Measurements from ENCODE around the gene HRH4.

HRH4 gene

DNA sequence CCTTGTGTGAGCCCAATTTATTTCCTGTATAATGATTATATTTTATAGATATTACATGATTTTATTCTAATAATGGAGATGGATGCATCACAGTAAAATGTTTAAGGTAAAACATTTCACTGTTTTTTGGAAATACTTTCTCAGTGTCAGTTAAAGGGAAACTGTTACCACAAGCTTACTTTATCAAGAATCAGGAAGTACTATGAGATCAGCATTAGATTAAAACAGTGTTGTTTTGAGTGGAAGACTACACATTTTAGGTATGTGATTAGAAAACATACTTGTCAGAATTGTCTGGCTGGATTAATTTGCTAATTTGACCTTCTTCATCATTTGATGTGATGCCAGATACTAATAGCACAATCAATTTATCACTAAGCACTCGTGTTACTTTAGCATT, at the start of gene HRH4:
Gene HRH4 (plus strand): TSS at position 250 of the 400 bp plus-strand sequence. CDS start 92 bp downstream, at position 342.
- DNase-seq (ENCODE audit: low spot score): no peak

GRCh38 chr18:24413148-24413547, 47.3 kb upstream of the HRH4 start:
- DNase-seq (ENCODE audit: low spot score): no peak

DNA sequence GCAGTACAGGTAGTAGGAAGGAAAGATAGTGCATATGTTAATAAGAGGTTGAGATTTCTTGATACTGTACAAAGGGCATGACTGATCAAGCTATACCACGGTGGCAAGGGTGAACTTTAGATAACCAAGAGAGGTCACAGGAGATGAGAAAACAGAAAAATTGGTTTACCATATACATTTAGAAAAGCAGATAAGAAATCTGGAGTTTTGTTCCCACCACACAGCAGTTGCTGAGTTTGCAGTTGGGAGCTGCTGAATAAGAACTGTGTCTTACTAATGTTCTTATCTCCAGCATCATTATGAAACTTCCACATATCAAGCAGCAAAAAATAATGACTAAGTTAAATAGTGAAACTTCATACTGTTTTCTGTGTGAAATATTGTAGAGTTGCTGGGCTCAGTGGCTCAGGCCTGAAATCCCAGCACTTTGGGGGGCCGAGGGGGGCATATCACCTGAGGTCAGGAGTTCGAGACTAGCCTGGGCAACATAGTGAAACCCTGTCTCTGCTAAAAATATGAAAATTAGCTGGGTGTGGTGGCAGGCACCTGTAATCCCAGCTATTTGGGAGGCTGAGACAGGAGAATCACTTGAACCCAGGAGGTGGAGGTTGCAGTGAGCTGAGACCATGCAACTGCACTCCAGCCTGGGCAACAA, 46.0 kb upstream of the HRH4 start:
- DNase-seq (ENCODE audit: low spot score): no peak

GRCh38 chr18:24417480-24417879, 43.0 kb upstream of the HRH4 start:
- no peak for DNase-seq (ENCODE audit: low spot score)

- DNase-seq (ENCODE audit: low spot score): no peak
These were observed 39.9 kb upstream of the HRH4 start for GRCh38 chr18:24420551-24420950.

GRCh38 chr18:24421831-24422230, 38.6 kb upstream of the HRH4 start:
- DNase-seq (ENCODE audit: low spot score): no peak

DNA sequence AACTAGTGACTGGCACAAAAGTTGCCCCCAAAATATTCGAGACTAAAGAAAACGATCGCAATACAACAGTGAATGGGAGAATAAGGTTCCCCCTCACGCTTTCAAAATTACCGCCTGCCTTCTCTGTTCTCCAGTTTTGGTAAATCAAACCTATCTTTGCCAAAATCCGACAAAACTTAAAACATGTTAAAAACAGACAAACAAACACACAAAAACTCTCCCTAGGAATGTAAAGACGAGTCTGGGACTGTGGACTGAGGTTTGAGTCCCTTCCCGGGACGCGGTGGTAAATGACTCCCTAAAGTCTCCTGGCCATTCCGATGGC, 34.4 kb upstream of the HRH4 start:
- no peak for DNase-seq (ENCODE audit: low spot score)

- DNase-seq (ENCODE audit: low spot score): peak; percentile 84
These were observed 33.8 kb upstream of the HRH4 start, which contains the start of gene IMPACT for GRCh38 chr18:24426398-24427294. Gene IMPACT, plus strand, starts transcription at chr18:24426670. Its CDS starts 87 bp downstream, at chr18:24426757.

- no peak for DNase-seq (ENCODE audit: low spot score)
These were observed 33.0 kb upstream of the HRH4 start for GRCh38 chr18:24427484-24427883.

DNA sequence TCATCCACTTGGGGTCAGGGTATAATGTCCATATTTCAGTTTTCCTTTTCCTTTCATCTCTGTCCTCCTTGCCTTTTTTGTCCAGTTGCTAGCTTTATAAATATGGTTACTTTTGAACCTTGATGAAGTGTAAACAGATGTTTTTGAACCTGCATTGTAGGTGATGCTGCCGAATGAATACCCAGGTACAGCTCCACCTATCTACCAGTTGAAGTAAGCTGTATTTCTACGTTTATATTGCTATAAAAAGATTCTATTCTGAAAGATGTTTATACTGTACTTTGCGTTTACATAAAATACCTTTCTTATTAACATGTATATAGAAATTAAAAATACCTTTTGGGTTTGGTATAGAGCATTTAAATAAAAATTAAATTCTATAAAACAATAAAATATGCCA, 31.7 kb upstream of the HRH4 start:
- no peak for DNase-seq (ENCODE audit: low spot score)

GRCh38 chr18:24429188-24429587, 31.2 kb upstream of the HRH4 start:
- no peak for DNase-seq (ENCODE audit: low spot score)

DNA sequence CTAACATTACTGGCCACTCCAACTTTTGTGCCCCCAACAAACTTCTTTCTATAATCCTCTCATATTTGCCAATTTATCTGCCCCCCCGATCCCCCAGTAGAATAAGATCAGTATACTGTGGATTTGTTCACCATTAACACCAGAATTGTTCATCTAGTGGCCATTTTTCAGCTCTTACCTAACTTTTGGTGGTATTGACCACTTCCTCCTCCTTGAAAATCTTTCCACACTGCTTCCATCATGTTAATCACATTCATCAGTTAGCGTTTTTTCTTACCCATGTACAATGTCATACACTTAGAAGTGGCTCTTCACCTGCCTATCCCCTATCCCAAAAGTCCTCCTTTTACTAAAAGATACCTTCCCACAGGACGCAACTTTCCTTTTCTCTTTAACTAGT, 27.8 kb upstream of the HRH4 start:
- DNase-seq (ENCODE audit: low spot score): no peak

- DNase-seq (ENCODE audit: low spot score): no peak
These were observed 23.5 kb upstream of the HRH4 start for GRCh38 chr18:24436939-24437338.

DNA sequence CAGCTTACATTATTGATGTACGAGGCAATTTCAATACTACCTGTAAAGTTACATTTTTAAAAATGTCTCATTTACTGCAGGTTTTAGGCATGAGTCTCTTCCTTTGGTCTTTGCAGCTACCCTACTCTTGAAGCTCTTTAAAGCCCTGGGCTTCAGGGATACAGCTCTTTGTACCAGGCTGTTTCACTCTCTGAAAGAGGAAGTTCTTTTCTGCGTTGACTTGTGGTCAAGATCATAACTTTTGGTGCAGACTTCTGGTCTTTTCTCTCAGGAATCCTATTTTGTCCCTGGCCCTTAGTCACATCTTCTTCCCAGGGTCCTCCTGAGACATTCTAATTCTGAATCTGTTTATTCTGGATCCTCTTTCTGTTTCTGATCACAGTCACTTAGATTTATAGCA, 16.6 kb upstream of the HRH4 start:
- DNase-seq (ENCODE audit: low spot score): no peak

DNA sequence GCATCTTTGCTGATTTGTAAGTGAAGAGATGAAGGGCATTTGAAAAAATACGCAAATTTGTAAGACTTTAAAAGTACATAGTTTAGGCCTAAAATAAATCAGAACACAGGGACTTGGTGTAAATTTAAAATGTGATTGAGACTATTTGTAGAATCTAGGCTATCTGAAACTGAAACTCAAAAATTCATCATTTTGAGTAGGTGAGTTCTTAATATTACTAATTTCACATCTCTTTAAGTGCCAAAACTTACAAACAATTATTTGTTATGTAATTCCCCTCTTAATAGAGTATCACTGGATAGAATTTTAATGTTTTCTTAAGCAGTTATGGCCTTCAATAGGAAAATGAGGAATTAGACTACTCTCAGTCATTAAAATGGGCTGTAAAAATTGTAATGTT, 14.0 kb upstream of the HRH4 start:
- no peak for DNase-seq (ENCODE audit: low spot score)

GRCh38 chr18:24446953-24447538, 13.4 kb upstream of the HRH4 start:
- DNase-seq (ENCODE audit: low spot score): no peak

GRCh38 chr18:24447961-24448360, 12.5 kb upstream of the HRH4 start:
- no peak for DNase-seq (ENCODE audit: low spot score)

GRCh38 chr18:24456549-24456948, 3.9 kb upstream of the HRH4 start:
- no peak for DNase-seq (ENCODE audit: low spot score)

- DNase-seq (ENCODE audit: low spot score): no peak
These were observed 665 bp upstream of the HRH4 start for GRCh38 chr18:24459772-24460171.

DNA sequence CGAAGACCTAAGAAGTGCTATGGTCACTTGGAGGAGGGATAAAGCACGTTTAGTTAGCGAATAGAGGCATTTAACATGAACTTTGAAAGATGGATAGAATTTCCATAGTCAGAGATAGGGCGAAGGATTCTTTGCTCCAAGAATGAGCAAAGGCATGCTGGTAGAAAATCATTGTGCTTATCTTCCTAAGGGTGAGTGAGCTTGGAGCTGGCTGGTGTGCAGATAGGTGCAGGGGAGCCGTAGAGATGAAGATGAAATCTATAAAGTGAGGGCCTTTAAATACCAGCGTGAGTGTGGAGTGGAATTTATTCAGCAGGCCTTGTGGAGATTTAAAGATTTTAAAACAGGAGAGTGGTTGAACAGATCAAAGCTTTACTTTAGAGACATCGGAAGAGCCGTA, 1.6 kb downstream of the HRH4 start:
- no peak for DNase-seq (ENCODE audit: low spot score)

DNA sequence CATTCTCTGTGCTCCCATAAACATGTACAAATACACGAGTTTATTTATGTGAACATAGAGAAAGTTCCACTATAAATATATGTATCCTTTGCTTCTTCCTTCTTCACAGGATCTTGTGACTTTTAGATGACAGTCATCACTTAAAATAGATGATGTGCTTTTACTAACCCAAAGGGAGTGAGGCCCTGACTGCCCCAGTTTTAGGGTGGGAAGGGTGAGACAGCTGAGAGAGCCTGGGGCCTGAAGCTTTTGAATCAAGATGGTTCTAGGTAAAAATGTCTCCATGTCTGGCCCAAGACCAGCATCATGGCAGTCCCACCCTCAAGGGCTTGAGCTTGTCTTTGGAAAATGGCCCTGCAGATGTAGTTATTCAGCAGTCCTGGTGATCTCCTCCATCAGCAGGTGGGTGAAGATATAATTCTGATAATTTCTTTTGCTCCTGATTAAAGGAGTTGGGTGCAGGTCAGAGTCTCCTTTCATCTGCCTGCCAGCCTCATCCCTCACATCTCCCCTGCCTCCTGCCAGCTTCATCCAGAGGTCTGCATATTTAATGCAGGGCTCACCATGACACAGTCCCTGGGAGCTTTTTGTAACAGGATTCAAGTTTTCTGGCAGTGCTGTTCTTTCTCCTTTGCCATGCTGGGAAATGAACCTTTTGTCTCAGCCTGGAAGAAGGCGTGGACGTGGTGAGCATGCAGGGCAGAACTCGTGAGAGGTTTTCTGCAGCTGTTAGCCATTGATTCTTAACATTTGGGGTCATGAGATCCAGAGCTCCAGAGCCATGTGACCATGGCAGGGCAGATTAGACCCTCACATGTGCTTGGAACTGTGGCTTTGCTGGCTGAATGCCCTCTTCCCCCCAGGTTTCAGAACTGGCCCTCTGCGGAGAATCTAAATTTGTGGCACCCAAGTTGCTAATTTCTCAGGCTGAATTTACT, 2.7 kb downstream of the HRH4 start:
- DNase-seq (ENCODE audit: low spot score): no peak

DNA sequence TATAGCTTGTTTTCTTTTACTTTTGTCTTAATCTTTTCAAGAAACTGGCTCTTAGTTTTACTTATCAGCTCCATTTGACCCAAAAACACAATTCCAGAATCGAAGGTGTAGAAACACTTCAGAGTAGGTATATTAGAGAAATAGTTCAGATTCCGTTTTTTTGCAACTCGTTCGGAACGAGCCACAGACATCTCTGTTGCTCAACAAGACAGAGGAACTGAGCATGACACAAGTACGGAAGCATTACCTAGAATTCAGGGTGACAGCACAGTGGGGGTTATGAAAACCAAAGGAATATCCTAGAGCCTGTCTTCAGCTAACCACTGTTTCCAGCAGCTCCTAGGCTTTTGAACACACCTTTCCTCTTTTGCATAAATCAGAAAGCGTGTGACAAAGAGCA, 5.0 kb downstream of the HRH4 start:
- DNase-seq (ENCODE audit: low spot score): no peak

Data from germinal center (tissue), 1 donor.